GM23338 (cell line): ENCODE measurements around the gene MAPK8IP2. TPM values are rescaled to one million over a fixed set of nuclear protein-coding genes. Genes with fewer than 3 reads are reported as not detected.

Source experiments
- ATAC-seq: fragments of 200-7000 bp; cut with Tn5 transposase; 3 replicates; pipeline ENCODE4 v1.9.1; 2020
- DNase-seq: peaks from one replicate; pipeline ENCODE4 v3.0.0-alpha.2; 2015; ENCODE audit warnings: low spot score
- H2AFZ ChIP-seq: fragments of 200-600 bp; sonication (generic); 2 replicates; pipeline ENCODE4 v1.8.0; 2016; ENCODE audit warnings: antibody characterized with exemption, mild to moderate bottlenecking, moderate library complexity
- H3F3A ChIP-seq: fragments of 200-600 bp; sonication (generic); replicated peaks from 2 replicates; pipeline ENCODE4 v1.8.0; 2017; ENCODE audit warnings: antibody characterized with exemption, mixed run types, low read depth
- H3K27ac ChIP-seq: fragments of 200-600 bp; sonication (generic); 2 replicates; pipeline ENCODE4 v1.6.1; 2016; ENCODE audit warnings: low read depth
- H3K27me3 ChIP-seq: fragments of 200-600 bp; sonication (generic); 2 replicates; pipeline ENCODE4 v1.8.0; 2016; ENCODE audit warnings: mild to moderate bottlenecking, mixed run types, moderate library complexity; ENCODE audit not compliant: insufficient read depth
- H3K36me3 ChIP-seq: fragments of 200-600 bp; sonication (generic); 2 replicates; pipeline ENCODE4 v1.8.0; 2016; ENCODE audit warnings: mild to moderate bottlenecking; ENCODE audit not compliant: insufficient read depth
- H3K4me1 ChIP-seq: fragments of 200-600 bp; sonication (generic); 2 replicates; pipeline ENCODE4 v1.8.0; 2016; ENCODE audit warnings: mild to moderate bottlenecking, moderate library complexity; ENCODE audit not compliant: insufficient read depth
- H3K4me2 ChIP-seq: fragments of 200-600 bp; sonication (generic); 2 replicates; pipeline ENCODE4 v1.7.1; 2017; ENCODE audit warnings: mixed run types
- H3K4me3 ChIP-seq: fragments of 200-600 bp; sonication (generic); 2 replicates; pipeline ENCODE4 v1.6.1; 2016; ENCODE audit warnings: mixed run types
- H3K79me2 ChIP-seq: fragments of 200-600 bp; sonication (generic); replicated peaks from 2 replicates; pipeline ENCODE4 v1.8.0; 2017; ENCODE audit warnings: mild to moderate bottlenecking; ENCODE audit not compliant: insufficient read depth
- H3K9me2 ChIP-seq: fragments of 200-600 bp; sonication (generic); 2 replicates; pipeline ENCODE4 v1.8.0; 2017; ENCODE audit not compliant: insufficient read depth
- H4K20me1 ChIP-seq: fragments of 200-600 bp; sonication (generic); replicated peaks from 2 replicates; pipeline ENCODE4 v1.8.0; 2017; ENCODE audit warnings: mild to moderate bottlenecking; ENCODE audit not compliant: insufficient read depth
- H3K27ac Mint-ChIP-seq: 2 replicates; pipeline ENCODE4 v1.8.0; 2020; ENCODE audit warnings: inconsistent platforms, mild to moderate bottlenecking, moderate library complexity, mixed read lengths
- H3K27me3 Mint-ChIP-seq: 3 replicates; pipeline ENCODE4 v1.8.0; 2022; ENCODE audit warnings: low read depth, mild to moderate bottlenecking, moderate library complexity, mixed read lengths, inconsistent platforms; ENCODE audit not compliant: insufficient read depth, poor library complexity
- H3K36me3 Mint-ChIP-seq: 3 replicates; pipeline ENCODE4 v1.8.0; 2021; ENCODE audit warnings: low read depth, mild to moderate bottlenecking, inconsistent platforms, moderate library complexity, mixed read lengths
- H3K4me1 Mint-ChIP-seq: 3 replicates; pipeline ENCODE4 v1.8.0; 2020; ENCODE audit warnings: mild to moderate bottlenecking, inconsistent platforms, mixed read lengths
- H3K4me3 Mint-ChIP-seq: 3 replicates; pipeline ENCODE4 v1.8.0; 2021; ENCODE audit warnings: moderate library complexity, mild to moderate bottlenecking, inconsistent platforms, mixed read lengths
- H3K9me3 Mint-ChIP-seq: 3 replicates; pipeline ENCODE4 v1.8.0; 2020; ENCODE audit warnings: moderate library complexity, mild to moderate bottlenecking, inconsistent platforms, mixed read lengths
- CREB1 ChIP-seq: fragments of 250-450 bp; sonication (Bioruptor Pico); IDR thresholded peaks from 2 replicates; pipeline ENCODE4 v1.5.0; 2020; ENCODE audit warnings: low read depth, mild to moderate bottlenecking, moderate library complexity
- EZH2 ChIP-seq: fragments of 200-600 bp; sonication (generic); IDR thresholded peaks from one replicate; pipeline ENCODE4 v1.8.0; 2017; ENCODE audit warnings: antibody characterized with exemption, mild to moderate bottlenecking, low read depth; ENCODE audit not compliant: unreplicated experiment
- EZH2phosphoT487 ChIP-seq: fragments of 200-600 bp; sonication (generic); IDR thresholded peaks from one replicate; pipeline ENCODE4 v1.8.1; 2018; ENCODE audit warnings: antibody characterized with exemption; ENCODE audit not compliant: unreplicated experiment
- JUNB ChIP-seq: IDR thresholded peaks from one replicate; pipeline ENCODE4 v1.6.1; 2016; ENCODE audit warnings: antibody characterized with exemption; ENCODE audit not compliant: unreplicated experiment
- NANOG ChIP-seq: IDR thresholded peaks from 2 replicates; pipeline ENCODE4 v1.6.1; 2016; ENCODE audit warnings: antibody characterized with exemption, borderline replicate concordance
- POLR2AphosphoS5 ChIP-seq: IDR thresholded peaks from 2 replicates; pipeline ENCODE4 v1.6.1; 2016; ENCODE audit warnings: antibody characterized with exemption, low read depth
- STAT1 ChIP-seq: IDR thresholded peaks from one replicate; pipeline ENCODE4 v1.6.1; 2016; ENCODE audit warnings: antibody characterized with exemption; ENCODE audit not compliant: unreplicated experiment
- ZNF114 ChIP-seq: fragments of 250-450 bp; sonication (Bioruptor Pico); IDR thresholded peaks from 2 replicates; pipeline ENCODE4 v1.5.0; 2020; ENCODE audit warnings: mild to moderate bottlenecking, moderate library complexity
- ZNF331 ChIP-seq: fragments of 250-450 bp; sonication (Bioruptor Pico); IDR thresholded peaks from 2 replicates; pipeline ENCODE4 v1.5.0; 2020; ENCODE audit warnings: low read depth, mild to moderate bottlenecking, moderate library complexity
- polyA plus RNA-seq: library from polyadenylated mRNA; unstranded; fragments of >200 nt; fragmentation: Nextera tagmentation; extraction: Ambion mirVana; gene quantifications from 2 replicates; pipeline ENCODE4 v1.2.1, GENCODE V29; 2016
- total RNA-seq: library from RNA; depleted of rRNA; stranded (reverse); fragments of >200 nt; shearing (Covaris generic); gene quantifications from 2 replicates; pipeline ENCODE4 v1.2.3, GENCODE V29; 2014
- TF ChIP-seq, protein P1 (sequence below): fragments of 250-450 bp; sonication (Bioruptor Pico); IDR thresholded peaks from 2 replicates; pipeline ENCODE4 v1.5.0; 2020; ENCODE audit warnings: mild to moderate bottlenecking, moderate library complexity
- TF ChIP-seq, protein P2 (sequence below): IDR thresholded peaks from 2 replicates; pipeline ENCODE4 v1.6.1; 2016; ENCODE audit warnings: antibody characterized with exemption
- TF ChIP-seq, protein P3 (sequence below): IDR thresholded peaks from one replicate; pipeline ENCODE4 v1.6.1; 2018; ENCODE audit warnings: antibody characterized with exemption; ENCODE audit not compliant: unreplicated experiment
- TF ChIP-seq, protein P4 (sequence below), 2 experiments: fragments of 200-600 bp in 1 of 2; sonication (generic) in 1 of 2; conservative IDR thresholded peaks; 2 replicates each; pipeline versions ENCODE4 v1.5.1 to v1.6.1; 2016 to 2017; ENCODE audit warnings: antibody characterized with exemption in 2 of 2, low read depth in 2 of 2, mild to moderate bottlenecking in 2 of 2, moderate library complexity in 1 of 2

The MAPK8IP2 gene
- total and polyA plus RNA-seq, 2 experiments from 2014 or later, result 0.15 to 3.5 TPM

DNA sequence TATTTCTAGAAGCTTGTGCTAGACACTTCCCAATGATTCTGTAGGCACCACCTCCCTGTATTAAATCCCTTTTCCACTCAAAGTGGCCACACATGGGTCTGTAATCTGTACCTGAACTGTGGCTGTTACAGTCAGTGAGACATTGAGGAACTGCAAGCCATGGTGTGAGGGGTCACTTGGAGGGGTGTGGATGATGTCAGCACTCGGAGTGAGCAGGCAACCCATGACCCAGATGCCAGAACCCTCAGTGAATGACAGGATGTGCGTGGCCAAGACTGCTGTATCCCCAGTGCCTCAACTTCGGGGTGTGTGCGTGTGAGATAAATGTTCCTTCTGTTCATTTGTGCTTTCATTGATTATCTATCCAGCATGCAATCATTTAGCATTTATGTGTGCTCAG lies 57.3 kb downstream of the MAPK8IP2 start:
- H3K27ac Mint-ChIP-seq, result no peak overlapping the region
- peaks cover 18% of the 10 kb centered on the region for H3K27me3 Mint-ChIP-seq
- no peak overlapping the region for H3K4me3 Mint-ChIP-seq
- Histone ChIP-seq H3K27me3 (peaks cover 15% of the 10 kb centered on the region), H3K4me3 (no peak overlapping the region), H3K27ac (no peak overlapping the region), H3K36me3 (no peaks in the 10 kb centered on the region), H3K9me2 (no peaks in the 10 kb centered on the region; the same call in 1 of the 2 replicates), H3K4me1 (no peaks in the 10 kb centered on the region), H2AFZ (no peak overlapping the region), H4K20me1 (no peaks in the 10 kb centered on the region), H3K79me2 (no peaks in the 10 kb centered on the region), H3K4me2 (no peak overlapping the region), H3F3A (no peaks in the 10 kb centered on the region)
- TF ChIP-seq JUNB, result no peak
- TF ChIP-seq, protein P1, sequence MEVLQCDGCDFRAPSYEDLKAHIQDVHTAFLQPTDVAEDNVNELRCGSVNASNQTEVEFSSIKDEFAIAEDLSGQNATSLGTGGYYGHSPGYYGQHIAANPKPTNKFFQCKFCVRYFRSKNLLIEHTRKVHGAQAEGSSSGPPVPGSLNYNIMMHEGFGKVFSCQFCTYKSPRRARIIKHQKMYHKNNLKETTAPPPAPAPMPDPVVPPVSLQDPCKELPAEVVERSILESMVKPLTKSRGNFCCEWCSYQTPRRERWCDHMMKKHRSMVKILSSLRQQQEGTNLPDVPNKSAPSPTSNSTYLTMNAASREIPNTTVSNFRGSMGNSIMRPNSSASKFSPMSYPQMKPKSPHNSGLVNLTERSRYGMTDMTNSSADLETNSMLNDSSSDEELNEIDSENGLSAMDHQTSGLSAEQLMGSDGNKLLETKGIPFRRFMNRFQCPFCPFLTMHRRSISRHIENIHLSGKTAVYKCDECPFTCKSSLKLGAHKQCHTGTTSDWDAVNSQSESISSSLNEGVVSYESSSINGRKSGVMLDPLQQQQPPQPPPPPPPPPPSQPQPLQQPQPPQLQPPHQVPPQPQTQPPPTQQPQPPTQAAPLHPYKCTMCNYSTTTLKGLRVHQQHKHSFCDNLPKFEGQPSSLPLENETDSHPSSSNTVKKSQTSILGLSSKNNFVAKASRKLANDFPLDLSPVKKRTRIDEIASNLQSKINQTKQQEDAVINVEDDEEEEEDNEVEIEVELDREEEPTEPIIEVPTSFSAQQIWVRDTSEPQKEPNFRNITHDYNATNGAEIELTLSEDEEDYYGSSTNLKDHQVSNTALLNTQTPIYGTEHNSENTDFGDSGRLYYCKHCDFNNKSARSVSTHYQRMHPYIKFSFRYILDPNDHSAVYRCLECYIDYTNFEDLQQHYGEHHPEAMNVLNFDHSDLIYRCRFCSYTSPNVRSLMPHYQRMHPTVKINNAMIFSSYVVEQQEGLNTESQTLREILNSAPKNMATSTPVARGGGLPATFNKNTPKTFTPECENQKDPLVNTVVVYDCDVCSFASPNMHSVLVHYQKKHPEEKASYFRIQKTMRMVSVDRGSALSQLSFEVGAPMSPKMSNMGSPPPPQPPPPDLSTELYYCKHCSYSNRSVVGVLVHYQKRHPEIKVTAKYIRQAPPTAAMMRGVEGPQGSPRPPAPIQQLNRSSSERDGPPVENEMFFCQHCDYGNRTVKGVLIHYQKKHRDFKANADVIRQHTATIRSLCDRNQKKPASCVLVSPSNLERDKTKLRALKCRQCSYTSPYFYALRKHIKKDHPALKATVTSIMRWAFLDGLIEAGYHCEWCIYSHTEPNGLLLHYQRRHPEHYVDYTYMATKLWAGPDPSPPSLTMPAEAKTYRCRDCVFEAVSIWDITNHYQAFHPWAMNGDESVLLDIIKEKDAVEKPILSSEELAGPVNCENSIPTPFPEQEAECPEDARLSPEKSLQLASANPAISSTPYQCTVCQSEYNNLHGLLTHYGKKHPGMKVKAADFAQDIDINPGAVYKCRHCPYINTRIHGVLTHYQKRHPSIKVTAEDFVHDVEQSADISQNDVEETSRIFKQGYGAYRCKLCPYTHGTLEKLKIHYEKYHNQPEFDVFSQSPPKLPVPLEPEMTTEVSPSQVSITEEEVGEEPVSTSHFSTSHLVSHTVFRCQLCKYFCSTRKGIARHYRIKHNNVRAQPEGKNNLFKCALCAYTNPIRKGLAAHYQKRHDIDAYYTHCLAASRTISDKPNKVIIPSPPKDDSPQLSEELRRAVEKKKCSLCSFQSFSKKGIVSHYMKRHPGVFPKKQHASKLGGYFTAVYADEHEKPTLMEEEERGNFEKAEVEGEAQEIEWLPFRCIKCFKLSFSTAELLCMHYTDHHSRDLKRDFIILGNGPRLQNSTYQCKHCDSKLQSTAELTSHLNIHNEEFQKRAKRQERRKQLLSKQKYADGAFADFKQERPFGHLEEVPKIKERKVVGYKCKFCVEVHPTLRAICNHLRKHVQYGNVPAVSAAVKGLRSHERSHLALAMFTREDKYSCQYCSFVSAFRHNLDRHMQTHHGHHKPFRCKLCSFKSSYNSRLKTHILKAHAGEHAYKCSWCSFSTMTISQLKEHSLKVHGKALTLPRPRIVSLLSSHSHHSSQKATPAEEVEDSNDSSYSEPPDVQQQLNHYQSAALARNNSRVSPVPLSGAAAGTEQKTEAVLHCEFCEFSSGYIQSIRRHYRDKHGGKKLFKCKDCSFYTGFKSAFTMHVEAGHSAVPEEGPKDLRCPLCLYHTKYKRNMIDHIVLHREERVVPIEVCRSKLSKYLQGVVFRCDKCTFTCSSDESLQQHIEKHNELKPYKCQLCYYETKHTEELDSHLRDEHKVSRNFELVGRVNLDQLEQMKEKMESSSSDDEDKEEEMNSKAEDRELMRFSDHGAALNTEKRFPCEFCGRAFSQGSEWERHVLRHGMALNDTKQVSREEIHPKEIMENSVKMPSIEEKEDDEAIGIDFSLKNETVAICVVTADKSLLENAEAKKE, result no peak
- no peak for TF ChIP-seq POLR2AphosphoS5
- TF ChIP-seq, protein P2, sequence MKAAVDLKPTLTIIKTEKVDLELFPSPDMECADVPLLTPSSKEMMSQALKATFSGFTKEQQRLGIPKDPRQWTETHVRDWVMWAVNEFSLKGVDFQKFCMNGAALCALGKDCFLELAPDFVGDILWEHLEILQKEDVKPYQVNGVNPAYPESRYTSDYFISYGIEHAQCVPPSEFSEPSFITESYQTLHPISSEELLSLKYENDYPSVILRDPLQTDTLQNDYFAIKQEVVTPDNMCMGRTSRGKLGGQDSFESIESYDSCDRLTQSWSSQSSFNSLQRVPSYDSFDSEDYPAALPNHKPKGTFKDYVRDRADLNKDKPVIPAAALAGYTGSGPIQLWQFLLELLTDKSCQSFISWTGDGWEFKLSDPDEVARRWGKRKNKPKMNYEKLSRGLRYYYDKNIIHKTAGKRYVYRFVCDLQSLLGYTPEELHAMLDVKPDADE, result no peak
- TF ChIP-seq, protein P3, sequence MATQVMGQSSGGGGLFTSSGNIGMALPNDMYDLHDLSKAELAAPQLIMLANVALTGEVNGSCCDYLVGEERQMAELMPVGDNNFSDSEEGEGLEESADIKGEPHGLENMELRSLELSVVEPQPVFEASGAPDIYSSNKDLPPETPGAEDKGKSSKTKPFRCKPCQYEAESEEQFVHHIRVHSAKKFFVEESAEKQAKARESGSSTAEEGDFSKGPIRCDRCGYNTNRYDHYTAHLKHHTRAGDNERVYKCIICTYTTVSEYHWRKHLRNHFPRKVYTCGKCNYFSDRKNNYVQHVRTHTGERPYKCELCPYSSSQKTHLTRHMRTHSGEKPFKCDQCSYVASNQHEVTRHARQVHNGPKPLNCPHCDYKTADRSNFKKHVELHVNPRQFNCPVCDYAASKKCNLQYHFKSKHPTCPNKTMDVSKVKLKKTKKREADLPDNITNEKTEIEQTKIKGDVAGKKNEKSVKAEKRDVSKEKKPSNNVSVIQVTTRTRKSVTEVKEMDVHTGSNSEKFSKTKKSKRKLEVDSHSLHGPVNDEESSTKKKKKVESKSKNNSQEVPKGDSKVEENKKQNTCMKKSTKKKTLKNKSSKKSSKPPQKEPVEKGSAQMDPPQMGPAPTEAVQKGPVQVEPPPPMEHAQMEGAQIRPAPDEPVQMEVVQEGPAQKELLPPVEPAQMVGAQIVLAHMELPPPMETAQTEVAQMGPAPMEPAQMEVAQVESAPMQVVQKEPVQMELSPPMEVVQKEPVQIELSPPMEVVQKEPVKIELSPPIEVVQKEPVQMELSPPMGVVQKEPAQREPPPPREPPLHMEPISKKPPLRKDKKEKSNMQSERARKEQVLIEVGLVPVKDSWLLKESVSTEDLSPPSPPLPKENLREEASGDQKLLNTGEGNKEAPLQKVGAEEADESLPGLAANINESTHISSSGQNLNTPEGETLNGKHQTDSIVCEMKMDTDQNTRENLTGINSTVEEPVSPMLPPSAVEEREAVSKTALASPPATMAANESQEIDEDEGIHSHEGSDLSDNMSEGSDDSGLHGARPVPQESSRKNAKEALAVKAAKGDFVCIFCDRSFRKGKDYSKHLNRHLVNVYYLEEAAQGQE, result no peak
- TF ChIP-seq NANOG, result no peak
- TF ChIP-seq ZNF114, result no peak
- no peak for TF ChIP-seq STAT1
- TF ChIP-seq, protein P4, sequence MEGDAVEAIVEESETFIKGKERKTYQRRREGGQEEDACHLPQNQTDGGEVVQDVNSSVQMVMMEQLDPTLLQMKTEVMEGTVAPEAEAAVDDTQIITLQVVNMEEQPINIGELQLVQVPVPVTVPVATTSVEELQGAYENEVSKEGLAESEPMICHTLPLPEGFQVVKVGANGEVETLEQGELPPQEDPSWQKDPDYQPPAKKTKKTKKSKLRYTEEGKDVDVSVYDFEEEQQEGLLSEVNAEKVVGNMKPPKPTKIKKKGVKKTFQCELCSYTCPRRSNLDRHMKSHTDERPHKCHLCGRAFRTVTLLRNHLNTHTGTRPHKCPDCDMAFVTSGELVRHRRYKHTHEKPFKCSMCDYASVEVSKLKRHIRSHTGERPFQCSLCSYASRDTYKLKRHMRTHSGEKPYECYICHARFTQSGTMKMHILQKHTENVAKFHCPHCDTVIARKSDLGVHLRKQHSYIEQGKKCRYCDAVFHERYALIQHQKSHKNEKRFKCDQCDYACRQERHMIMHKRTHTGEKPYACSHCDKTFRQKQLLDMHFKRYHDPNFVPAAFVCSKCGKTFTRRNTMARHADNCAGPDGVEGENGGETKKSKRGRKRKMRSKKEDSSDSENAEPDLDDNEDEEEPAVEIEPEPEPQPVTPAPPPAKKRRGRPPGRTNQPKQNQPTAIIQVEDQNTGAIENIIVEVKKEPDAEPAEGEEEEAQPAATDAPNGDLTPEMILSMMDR (conservative IDR thresholded peaks at IDR 0.05; ENCODE audit: low read depth in 2 of 2), result no peak
- TF ChIP-seq CREB1 (CRISPR knock-in tag), result no peak
- TF ChIP-seq EZH2phosphoT487, result no peak
- no peak for TF ChIP-seq EZH2
- TF ChIP-seq ZNF331 (CRISPR knock-in tag), result no peak
- H3K9me3 Mint-ChIP-seq, result peaks cover 32% of the 10 kb centered on the region
- no peak for DNase-seq
- ATAC-seq, result no peak
- no peaks in the 10 kb centered on the region for H3K4me1 Mint-ChIP-seq
- no peaks in the 10 kb centered on the region; the same call in 2 of the 3 replicates for H3K36me3 Mint-ChIP-seq
